Endothelial cell of umbilical vein (primary cell): Measurements from ENCODE around the gene CYTH1.

Experiments
- CTCF ChIP-seq, 2 donors: IDR thresholded peaks; 1 replicate in 1 of 2; 2 replicates in 1 of 2; pipeline ENCODE4 v1.5.1; 2011; ENCODE audit warnings: low read length in 2 of 2, mild to moderate bottlenecking in 2 of 2, moderate library complexity in 2 of 2, control low read depth in 1 of 2, inconsistent platforms in 1 of 2, low read depth in 1 of 2; ENCODE audit not compliant: insufficient read depth in 1 of 2; ENCODE audit errors: extremely low read depth in 1 of 2
- EZH2 ChIP-seq: IDR thresholded peaks from 2 replicates; pipeline ENCODE4 v1.6.1; 2012; ENCODE audit warnings: borderline replicate concordance, low read depth, mild to moderate bottlenecking, moderate library complexity, low read length, inconsistent platforms; ENCODE audit not compliant: severe bottlenecking
- FOS ChIP-seq: IDR thresholded peaks from 2 replicates; pipeline ENCODE4 v1.6.1; 2011; ENCODE audit warnings: mild to moderate bottlenecking, low read length, moderate library complexity, borderline replicate concordance; ENCODE audit not compliant: insufficient read depth
- GATA2 ChIP-seq: IDR thresholded peaks from 2 replicates; pipeline ENCODE4 v1.7.0; 2011; ENCODE audit warnings: low read depth, mild to moderate bottlenecking, moderate library complexity, mixed read lengths, low read length; ENCODE audit not compliant: insufficient read length, insufficient read depth
- JUN ChIP-seq: IDR thresholded peaks from 2 replicates; pipeline ENCODE4 v1.6.1; 2011; ENCODE audit warnings: borderline replicate concordance, low read depth; ENCODE audit not compliant: insufficient read length, insufficient read depth
- MAX ChIP-seq: IDR thresholded peaks from 2 replicates; pipeline ENCODE4 v1.6.1; 2011; ENCODE audit not compliant: insufficient read depth, insufficient read length
- MYC ChIP-seq: IDR thresholded peaks from one replicate; pipeline ENCODE4 v1.6.1; 2011; ENCODE audit warnings: mild to moderate bottlenecking, low read depth, low read length
- POLR2A ChIP-seq: IDR thresholded peaks from 2 replicates; pipeline ENCODE4 v1.6.1; 2012; ENCODE audit warnings: low read depth, mild to moderate bottlenecking, control low read depth, low read length
- POLR2AphosphoS5 ChIP-seq: IDR thresholded peaks from 2 replicates; pipeline ENCODE4 v1.6.1; 2012; ENCODE audit warnings: low read depth, mild to moderate bottlenecking, control low read depth, low read length, moderate library complexity; ENCODE audit not compliant: insufficient read depth

- no peak for TF ChIP-seq CTCF (IDR thresholded peaks at IDR 0.05; ENCODE audit: extremely low read depth in 1 of 2, insufficient read depth in 1 of 2, low read depth in 1 of 2, low read length in 2 of 2)
- no peak for TF ChIP-seq POLR2AphosphoS5
- TF ChIP-seq EZH2: no peak
- TF ChIP-seq POLR2A: no peak
- TF ChIP-seq FOS: no peak
- no peak for TF ChIP-seq MAX
- no peak for TF ChIP-seq MYC
- TF ChIP-seq JUN: no peak
- no peak for TF ChIP-seq GATA2
Observed at GRCh38 chr17:78706271-78706915, 75.7 kb downstream of the CYTH1 start.
